ENCODE data around the gene DNAJB1. TPM values are rescaled to one million over a fixed set of nuclear protein-coding genes. Genes with fewer than 3 reads are reported as not detected.

Gene DNAJB1
- 40.4 and 45.2 TPM in 2 replicates for total RNA-seq

GRCh38 chr19:14517840-14518505 is at the start of gene DNAJB1:
TSS of gene DNAJB1 (minus strand) at chr19:14518397. CDS start at chr19:14518349, 48 bp downstream.

GRCh38 chr19:14529254-14530004 is 11.2 kb upstream of the DNAJB1 start, which contains the start of gene TECR:
TSS of gene TECR (plus strand) at chr19:14529594. CDS start at chr19:14529697, 103 bp downstream.

GRCh38 chr19:14496029-14496833 is 22.0 kb downstream of the DNAJB1 start, which contains the start of gene GIPC1:
TSS of gene GIPC1 (minus strand) at chr19:14496127. CDS start at chr19:14482976, 13,151 bp downstream.

GRCh38 chr19:14475251-14476073 is 42.7 kb downstream of the DNAJB1 start, which contains the start of gene PTGER1:
TSS of gene PTGER1 (minus strand) at chr19:14475354. CDS start at chr19:14474320, 1,034 bp downstream.

Other genes with a start within 250 kb of the DNAJB1 start
- 46.8 and 64.2 TPM in 2 replicates for gene ADGRE5, start 137.0 kb downstream of the DNAJB1 start, total RNA-seq
- gene DDX39A, start 99.1 kb downstream of the DNAJB1 start, total RNA-seq, result 38.3 and 47.0 TPM in 2 replicates
- gene PKN1, start 85.1 kb downstream of the DNAJB1 start, total RNA-seq, result 79.2 and 83.0 TPM in 2 replicates
- 0.72 and 1.3 TPM in 2 replicates for gene PTGER1, start 43.0 kb downstream of the DNAJB1 start, total RNA-seq
- gene GIPC1, start 22.3 kb downstream of the DNAJB1 start, total RNA-seq, result 85.5 and 90.4 TPM in 2 replicates
- gene TECR, start 11.2 kb upstream of the DNAJB1 start, total RNA-seq, result 35.2 and 41.3 TPM in 2 replicates
- 193 and 218 TPM in 2 replicates for gene NDUFB7, start 53.7 kb upstream of the DNAJB1 start, total RNA-seq
- gene CLEC17A, start 64.7 kb upstream of the DNAJB1 start, total RNA-seq, result not detected in 2 replicates
- not detected in 2 replicates for gene ADGRE3, start 156.4 kb upstream of the DNAJB1 start, total RNA-seq
- 9.2 and 9.4 TPM in 2 replicates for gene ZNF333, start 171.7 kb upstream of the DNAJB1 start, total RNA-seq